GM12878 (cell line): Measurements from ENCODE around the gene CYP3A7. TPM values are rescaled to one million over a fixed set of nuclear protein-coding genes. Genes with fewer than 3 reads are reported as not detected.
"Not testable (repeated sequence)": the region's sequence is repeated elsewhere in the genome, so short reads cannot be mapped to it uniquely, and the experiment has no call there.

ENCODE experiments used
- ATAC-seq: fragments of 200-7000 bp; cut with Tn5 transposase; 3 replicates; pipeline ENCODE4 v1.9.1; 2020; ENCODE audit warnings: mild to moderate bottlenecking, moderate library complexity
- BruUV-seq: library from RNA; stranded (reverse); fragments of 400-500 nt; replicated peaks from 2 replicates; lab custom pipeline; 2021; lab: Mats Ljungman, UMichigan
- CTCF ChIA-PET: fragments of 300-600 bp; sonication (Branson Sonifier 250); formaldehyde crosslinking; extraction: SDS; loops from one replicate; lab custom pipeline; 2021; ENCODE audit warnings: inconsistent platforms; lab: Yijun Ruan, JAX
- POLR2A ChIA-PET: fragments of 350-600 bp; formaldehyde crosslinking; extraction: SDS; loops from one replicate; lab custom pipeline; 2021; ENCODE audit warnings: inconsistent platforms; lab: Charles Lee
- RAD21 ChIA-PET: fragments of 300-600 bp; sonication (Branson Sonifier 250); formaldehyde crosslinking; loops from one replicate; lab custom pipeline; 2023; ENCODE audit warnings: antibody characterized with exemption; ENCODE audit not compliant: unreplicated experiment; lab: Charles Lee
- SMC1A ChIA-PET: fragments of 300-600 bp; sonication (Branson Sonifier 250); formaldehyde crosslinking; loops from one replicate; lab custom pipeline; 2023; ENCODE audit not compliant: unreplicated experiment, uncharacterized antibody; lab: Charles Lee
- DNase-seq: peaks from one replicate; pipeline ENCODE4 v3.0.0-alpha.2; 2011; ENCODE audit warnings: low read depth, low spot score
- FAIRE-seq: peaks from 3 replicates; lab custom pipeline; 2011; peaks lifted over from hg19 to GRCh38; lab: Jason Lieb, UNC
- H2AFZ ChIP-seq: 2 replicates; pipeline ENCODE4 v1.6.0; 2011; ENCODE audit warnings: low read depth, low read length, control low read depth; ENCODE audit not compliant: control insufficient read depth
- H3K27ac ChIP-seq: 2 replicates; pipeline ENCODE4 v1.5.1; 2011; ENCODE audit warnings: control low read depth; ENCODE audit not compliant: control insufficient read depth, insufficient read depth
- H3K27me3 ChIP-seq, 2 experiments: replicated peaks in 1 of 2; 2 replicates each; pipeline versions ENCODE4 v1.6.0 to v1.6.1; 2011; ENCODE audit warnings: low read length in 1 of 2; ENCODE audit not compliant: control insufficient read depth in 2 of 2, insufficient read depth in 2 of 2
- H3K36me3 ChIP-seq, 2 experiments: 2 replicates each; pipeline ENCODE4 v1.5.1; 2011; ENCODE audit warnings: low read length in 1 of 2; ENCODE audit not compliant: control insufficient read depth in 2 of 2, insufficient read depth in 2 of 2
- H3K4me1 ChIP-seq: 2 replicates; pipeline ENCODE4 v1.6.1; 2011; ENCODE audit warnings: mild to moderate bottlenecking, low read length, moderate library complexity, mixed read lengths; ENCODE audit not compliant: control insufficient read depth, insufficient read depth
- H3K4me2 ChIP-seq: 2 replicates; pipeline ENCODE4 v1.6.0; 2011; ENCODE audit warnings: control low read depth; ENCODE audit not compliant: control insufficient read depth, insufficient read depth
- H3K4me3 ChIP-seq: fragments of 200-600 bp; sonication (generic); 2 replicates; pipeline ENCODE4 v1.5.1; 2016
- H3K79me2 ChIP-seq: 2 replicates; pipeline ENCODE4 v1.6.0; 2011; ENCODE audit warnings: low read length; ENCODE audit not compliant: control insufficient read depth, insufficient read depth
- H3K9ac ChIP-seq: 2 replicates; pipeline ENCODE4 v1.8.0; 2011; ENCODE audit warnings: low read length, control low read depth, mixed read lengths; ENCODE audit not compliant: control insufficient read depth, insufficient read depth
- H3K9me3 ChIP-seq: replicated peaks from 3 replicates; pipeline ENCODE4 v1.5.1; 2011; ENCODE audit warnings: mild to moderate bottlenecking, low read length; ENCODE audit not compliant: control insufficient read depth, insufficient read depth
- H4K20me1 ChIP-seq: 2 replicates; pipeline ENCODE4 v1.6.0; 2011; ENCODE audit not compliant: control insufficient read depth, insufficient read depth
- BCL11A ChIP-seq: IDR thresholded peaks from 2 replicates; pipeline ENCODE4 v1.6.1; 2011; ENCODE audit warnings: low read depth, low read length
- NRF1 ChIP-seq: conservative IDR thresholded peaks from 2 replicates; pipeline ENCODE4 v1.6.1; 2011; ENCODE audit warnings: mild to moderate bottlenecking, low read depth, low read length, improper control_type of control experiment
- RB1 ChIP-seq: fragments of 450-650 bp; formaldehyde crosslinking; IDR thresholded peaks from 2 replicates; pipeline ENCODE4 v1.6.1; 2017; ENCODE audit warnings: mild to moderate bottlenecking, borderline replicate concordance
- SMC3 ChIP-seq: IDR thresholded peaks from 2 replicates; pipeline ENCODE4 v1.6.1; 2011; ENCODE audit warnings: low read length, improper control_type of control experiment, borderline replicate concordance
- TBL1XR1 ChIP-seq: IDR thresholded peaks from 2 replicates; pipeline ENCODE4 v1.6.1; 2012; ENCODE audit warnings: low read depth, low read length, improper control_type of control experiment
- TCF3 ChIP-seq: IDR thresholded peaks from 2 replicates; pipeline ENCODE4 v1.6.1; 2012; ENCODE audit warnings: low read depth, mild to moderate bottlenecking, low read length, borderline replicate concordance; ENCODE audit not compliant: insufficient read depth
- WGBS: methylation state at CpG from one replicate; pipeline ENCODE4 v1.1.6; 2016; ENCODE audit warnings: low lambda C conversion rate; ENCODE audit not compliant: insufficient replicate concordance, insufficient coverage; ENCODE audit errors: missing lambda C conversion rate; 5-methylcytosine and 5-hydroxymethylcytosine counted together
- in situ Hi-C: fragments of 300-500 bp; cut with MboI; formaldehyde crosslinking; loops from 9 replicates; pipeline ENCODE4 v1.14.3; 2018; ENCODE audit warnings: mixed read lengths
- intact Hi-C: fragments of 100-400 bp; cut with micrococcal nuclease; formaldehyde crosslinking; loops from one replicate; pipeline ENCODE4 v1.14.2; 2022; ENCODE audit not compliant: unreplicated experiment
- polyA plus RNA-seq, 11 experiments: library from polyadenylated mRNA; depleted of rRNA in 4 of 11; unstranded in 6 of 11; stranded (reverse) in 5 of 11; fragments of >200 nt; fragmentation: Nextera tagmentation in 4 of 11; fragmentation: Illumina TruSeq in 1 of 11; extraction: Ambion mirVana in 4 of 11; extraction: Trizol in 1 of 11; gene quantifications; 1 replicate in 1 of 11; 2 replicates in 10 of 11; pipeline versions ENCODE4 v1.2.1 to v1.2.3, GENCODE V29; 2011 to 2016; ENCODE audit warnings: inconsistent platforms in 2 of 11, missing spikeins in 2 of 11, low read depth in 1 of 11
- total RNA-seq, 4 experiments: library from RNA; depleted of rRNA in 3 of 4; stranded (reverse); fragments of >200 nt in 3 of 4; fragmentation: Illumina TruSeq in 1 of 4; extraction: Trizol in 1 of 4; gene quantifications; 2 replicates each; pipeline versions ENCODE4 v1.2.1 to v1.2.3, GENCODE V29; 2013 to 2021
- TF ChIP-seq, protein P1 (sequence below): fragments of 450-650 bp; IDR thresholded peaks from 2 replicates; pipeline ENCODE4 v1.6.1; 2018; ENCODE audit warnings: borderline replicate concordance, mild to moderate bottlenecking; ENCODE audit not compliant: partially characterized antibody

Gene CYP3A7
- total and polyA plus RNA-seq, 10 of the 15 experiments (the other 5 are each of a cell fraction or from before 2014, with no cell fraction given): 0.05 to 0.11 (median 0.06) TPM; not detected in 7

DNA sequence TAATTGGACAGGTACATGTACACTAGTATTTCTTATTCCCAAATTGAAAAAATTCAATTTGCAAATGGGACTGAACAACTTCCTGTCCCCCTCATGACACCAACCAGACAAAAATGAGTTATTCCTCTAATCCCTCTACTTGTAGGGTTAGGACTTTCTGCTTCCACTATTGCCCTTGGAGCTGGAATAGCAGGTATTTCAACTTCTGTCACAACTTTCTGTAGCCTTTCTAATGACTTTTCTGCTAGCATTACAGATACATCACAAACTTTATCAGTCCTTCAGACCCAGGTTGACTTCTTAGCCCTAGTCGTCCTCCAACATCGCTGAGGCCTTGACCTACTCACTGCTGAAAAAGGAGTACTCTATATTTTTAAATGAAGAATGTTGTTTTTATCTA is 6.4 kb downstream of the CYP3A7 start:
- POLR2A ChIA-PET: no interaction called here
- ATAC-seq: no peak
- H3K4me2 ChIP-seq: no peak overlapping the region
- no peak for FAIRE-seq
- SMC1A ChIA-PET: no interaction called here
- H3K27me3 ChIP-seq: no peaks in the 10 kb centered on the region
- no peak overlapping the region for H2AFZ ChIP-seq
- in situ Hi-C loops: no loop called here
- H3K27ac ChIP-seq: no peak overlapping the region
- 88% methylated on average over 2 of the region's 2 CpGs for WGBS
- no TSS peak for BruUV-seq
- RAD21 ChIA-PET: no interaction called here
- TF ChIP-seq, protein P1, sequence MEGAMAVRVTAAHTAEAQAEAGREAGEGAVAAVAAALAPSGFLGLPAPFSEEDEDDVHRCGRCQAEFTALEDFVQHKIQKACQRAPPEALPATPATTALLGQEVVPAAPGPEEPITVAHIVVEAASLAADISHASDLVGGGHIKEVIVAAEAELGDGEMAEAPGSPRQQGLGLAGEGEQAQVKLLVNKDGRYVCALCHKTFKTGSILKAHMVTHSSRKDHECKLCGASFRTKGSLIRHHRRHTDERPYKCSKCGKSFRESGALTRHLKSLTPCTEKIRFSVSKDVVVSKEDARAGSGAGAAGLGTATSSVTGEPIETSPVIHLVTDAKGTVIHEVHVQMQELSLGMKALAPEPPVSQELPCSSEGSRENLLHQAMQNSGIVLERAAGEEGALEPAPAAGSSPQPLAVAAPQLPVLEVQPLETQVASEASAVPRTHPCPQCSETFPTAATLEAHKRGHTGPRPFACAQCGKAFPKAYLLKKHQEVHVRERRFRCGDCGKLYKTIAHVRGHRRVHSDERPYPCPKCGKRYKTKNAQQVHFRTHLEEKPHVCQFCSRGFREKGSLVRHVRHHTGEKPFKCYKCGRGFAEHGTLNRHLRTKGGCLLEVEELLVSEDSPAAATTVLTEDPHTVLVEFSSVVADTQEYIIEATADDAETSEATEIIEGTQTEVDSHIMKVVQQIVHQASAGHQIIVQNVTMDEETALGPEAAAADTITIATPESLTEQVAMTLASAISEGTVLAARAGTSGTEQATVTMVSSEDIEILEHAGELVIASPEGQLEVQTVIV: no peak
- no peak for TF ChIP-seq TBL1XR1
- no peak for TF ChIP-seq BCL11A
- TF ChIP-seq NRF1: no peak
- TF ChIP-seq SMC3: no peak
- TF ChIP-seq TCF3: no peak
- TF ChIP-seq RB1: no peak
- TF ChIP-seq, all 136 proteins: peak for 0
- Histone ChIP-seq H3K9me3 (no peaks in the 10 kb centered on the region; the same call in 2 of the 3 replicates), H4K20me1 (no peaks in the 10 kb centered on the region), H3K4me1 (no peaks in the 10 kb centered on the region), H3K4me3 (no peak overlapping the region), H3K36me3 (no peaks in the 10 kb centered on the region), H3K79me2 (no peaks in the 10 kb centered on the region), H3K9ac (no peak overlapping the region)
- CTCF ChIA-PET: no interaction called here
- intact Hi-C loops: no loop called here
- no peak for DNase-seq

DNA sequence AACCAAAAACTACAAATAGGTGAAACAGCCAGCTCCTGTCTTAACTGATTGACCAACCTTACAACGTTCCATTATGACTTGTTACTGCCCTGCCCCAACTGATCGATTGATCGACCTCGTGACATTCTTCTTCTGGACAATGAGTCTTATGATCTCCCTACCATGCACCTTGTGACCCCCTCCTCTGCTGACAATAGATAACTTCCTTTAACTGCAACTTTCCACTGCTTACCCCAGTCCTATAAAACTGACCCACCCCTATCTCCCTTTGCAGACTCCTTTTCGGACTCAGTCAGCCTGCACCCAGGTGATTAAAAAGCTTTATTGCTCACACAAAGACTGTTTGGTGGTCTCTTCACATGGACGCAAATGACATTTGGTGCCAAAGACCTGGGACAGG is 11.8 kb downstream of the CYP3A7 start:
- 52% methylated on average over 6 of the region's 6 CpGs for WGBS
- H2AFZ ChIP-seq, DNase-seq, in situ Hi-C loops, SMC1A ChIA-PET, POLR2A ChIA-PET, FAIRE-seq, H3K79me2 ChIP-seq, H3K4me1 ChIP-seq, H3K27me3 ChIP-seq, ATAC-seq, H3K4me3 ChIP-seq, H3K9ac ChIP-seq, H3K4me2 ChIP-seq, H3K36me3 ChIP-seq, BruUV-seq, intact Hi-C loops, H3K9me3 ChIP-seq, RAD21 ChIA-PET, CTCF ChIA-PET, H4K20me1 ChIP-seq, H3K27ac ChIP-seq: not testable (repeated sequence)
